ENCODE results near the gene NKX3-2.

The NKX3-2 gene

GRCh38 chr4:13584481-13584880, 40.2 kb upstream of the NKX3-2 start:
- no peak overlapping the region for H2BK120ac ChIP-seq (ENCODE audit: insufficient read depth, low read length, poor library complexity)
- no CpG with 5 or more reads among the region's 5 CpGs for WGBS (ENCODE audit: extremely low coverage, insufficient coverage, insufficient read length)

GRCh38 chr4:13580036-13580435, 35.7 kb upstream of the NKX3-2 start:
- no peak overlapping the region for H3K14ac ChIP-seq (ENCODE audit: low read length)

More at GRCh38 chr4:13584481-13584880, 40.2 kb upstream of the NKX3-2 start:
- H3K79me1 ChIP-seq (ENCODE audit: low read length), result no peaks in the 10 kb centered on the region
- H2AK5ac ChIP-seq (ENCODE audit: low read length), result no peak overlapping the region
- H3K9me3 ChIP-seq (ENCODE audit: insufficient read depth, low read depth, low read length), result no peaks in the 10 kb centered on the region
- H3K4me1 ChIP-seq (ENCODE audit: control insufficient read depth in 1 of 2, insufficient read depth in 2 of 2, low read length in 2 of 2), result no peaks in the 10 kb centered on the region
- no peak overlapping the region for H4K8ac ChIP-seq (ENCODE audit: low read depth, low read length)
- no peak overlapping the region for H4K12ac ChIP-seq (ENCODE audit: low read depth, low read length)
- no peak overlapping the region for H2AFZ ChIP-seq (ENCODE audit: insufficient read depth, low read length, poor library complexity)
- no peak overlapping the region for H2BK12ac ChIP-seq (ENCODE audit: low read length)
- H3K27me3 ChIP-seq (ENCODE audit: insufficient read depth, low read length), result no peaks in the 10 kb centered on the region
- H3K14ac ChIP-seq (ENCODE audit: low read length), result no peak overlapping the region
- no peak overlapping the region for H3K18ac ChIP-seq (ENCODE audit: low read length)
- H3K4me2 ChIP-seq (ENCODE audit: low read length), result no peak overlapping the region
- no peak overlapping the region for H3K4ac ChIP-seq (ENCODE audit: low read depth, low read length)
- no peak for DNase-seq
- H3K79me2 ChIP-seq (ENCODE audit: control insufficient read depth, insufficient read depth, low read length, poor library complexity), result no peaks in the 10 kb centered on the region
- H3K27ac ChIP-seq (ENCODE audit: low read depth, low read length), result no peak overlapping the region
- H3K36me3 ChIP-seq (ENCODE audit: control insufficient read depth in 1 of 2, insufficient read depth in 2 of 2, low read length in 2 of 2), result peaks cover 11 to 27% of the 10 kb centered on the region in 2 experiments
- H3K4me3 ChIP-seq (ENCODE audit: low read depth, low read length), result no peak overlapping the region
- no peak overlapping the region for H2BK5ac ChIP-seq (ENCODE audit: low read depth, low read length, poor library complexity)
- H3K23ac ChIP-seq (ENCODE audit: low read length), result no peak overlapping the region
- no peak overlapping the region for H3K9ac ChIP-seq (ENCODE audit: low read length)
- no peak overlapping the region for H4K91ac ChIP-seq (ENCODE audit: low read depth, low read length)

GRCh38 chr4:13577660-13578059, 33.4 kb upstream of the NKX3-2 start:
- Histone ChIP-seq H2AFZ (ENCODE audit: insufficient read depth, low read length, poor library complexity) (no peak overlapping the region), H4K91ac (ENCODE audit: low read depth, low read length) (no peak overlapping the region), H3K79me1 (ENCODE audit: low read length) (no peaks in the 10 kb centered on the region), H3K9ac (ENCODE audit: low read length) (no peak overlapping the region), H2AK5ac (ENCODE audit: low read length) (no peak overlapping the region), H3K4me1 (ENCODE audit: control insufficient read depth in 1 of 2, insufficient read depth in 2 of 2, low read length in 2 of 2) (no peaks in the 10 kb centered on the region), H4K12ac (ENCODE audit: low read depth, low read length) (no peak overlapping the region), H2BK120ac (ENCODE audit: insufficient read depth, low read length, poor library complexity) (no peak overlapping the region), H3K79me2 (ENCODE audit: control insufficient read depth, insufficient read depth, low read length, poor library complexity) (no peaks in the 10 kb centered on the region), H3K23ac (ENCODE audit: low read length) (no peak overlapping the region), H3K4ac (ENCODE audit: low read depth, low read length) (no peak overlapping the region), H2BK5ac (ENCODE audit: low read depth, low read length, poor library complexity) (no peak overlapping the region), H2BK12ac (ENCODE audit: low read length) (no peak overlapping the region), H3K27me3 (ENCODE audit: insufficient read depth, low read length) (no peaks in the 10 kb centered on the region), H3K27ac (ENCODE audit: low read depth, low read length) (no peak overlapping the region), H3K4me2 (ENCODE audit: low read length) (no peak overlapping the region), H3K4me3 (ENCODE audit: low read depth, low read length) (no peak overlapping the region), H3K36me3 (ENCODE audit: control insufficient read depth in 1 of 2, insufficient read depth in 2 of 2, low read length in 2 of 2) (peaks cover 16 to 37% of the 10 kb centered on the region in 2 experiments), H3K14ac (ENCODE audit: low read length) (no peak overlapping the region), H4K8ac (ENCODE audit: low read depth, low read length) (no peak overlapping the region), H3K18ac (ENCODE audit: low read length) (no peak overlapping the region), H3K9me3 (ENCODE audit: insufficient read depth, low read depth, low read length) (no peaks in the 10 kb centered on the region)
- no peak for DNase-seq
- no CpG with 5 or more reads among the region's 3 CpGs for WGBS (ENCODE audit: extremely low coverage, insufficient coverage, insufficient read length)

More at GRCh38 chr4:13580036-13580435, 35.7 kb upstream of the NKX3-2 start:
- Histone ChIP-seq H3K27ac (ENCODE audit: low read depth, low read length) (no peak overlapping the region), H2BK5ac (ENCODE audit: low read depth, low read length, poor library complexity) (no peak overlapping the region), H2BK12ac (ENCODE audit: low read length) (no peak overlapping the region), H4K8ac (ENCODE audit: low read depth, low read length) (no peak overlapping the region), H2AK5ac (ENCODE audit: low read length) (no peak overlapping the region), H3K4me3 (ENCODE audit: low read depth, low read length) (no peak overlapping the region), H3K36me3 (ENCODE audit: control insufficient read depth in 1 of 2, insufficient read depth in 2 of 2, low read length in 2 of 2) (peaks cover 16 to 32% of the 10 kb centered on the region in 2 experiments), H4K91ac (ENCODE audit: low read depth, low read length) (no peak overlapping the region), H3K23ac (ENCODE audit: low read length) (no peak overlapping the region), H3K4ac (ENCODE audit: low read depth, low read length) (no peak overlapping the region), H3K9ac (ENCODE audit: low read length) (no peak overlapping the region), H3K79me2 (ENCODE audit: control insufficient read depth, insufficient read depth, low read length, poor library complexity) (no peaks in the 10 kb centered on the region), H4K12ac (ENCODE audit: low read depth, low read length) (no peak overlapping the region), H3K27me3 (ENCODE audit: insufficient read depth, low read length) (no peaks in the 10 kb centered on the region), H3K18ac (ENCODE audit: low read length) (no peak overlapping the region), H2AFZ (ENCODE audit: insufficient read depth, low read length, poor library complexity) (no peak overlapping the region), H3K4me2 (ENCODE audit: low read length) (no peak overlapping the region), H2BK120ac (ENCODE audit: insufficient read depth, low read length, poor library complexity) (no peak overlapping the region), H3K9me3 (ENCODE audit: insufficient read depth, low read depth, low read length) (no peaks in the 10 kb centered on the region), H3K4me1 (ENCODE audit: control insufficient read depth in 1 of 2, insufficient read depth in 2 of 2, low read length in 2 of 2) (no peaks in the 10 kb centered on the region), H3K79me1 (ENCODE audit: low read length) (no peaks in the 10 kb centered on the region)
- no peak for DNase-seq
- WGBS (ENCODE audit: extremely low coverage, insufficient coverage, insufficient read length), result no CpG with 5 or more reads among the region's 2 CpGs

- no peak overlapping the region for H4K8ac ChIP-seq (ENCODE audit: low read depth, low read length)
- no peak overlapping the region for H4K12ac ChIP-seq (ENCODE audit: low read depth, low read length)
- no peak overlapping the region for H3K4ac ChIP-seq (ENCODE audit: low read depth, low read length)
- H3K9ac ChIP-seq (ENCODE audit: low read length), result no peak overlapping the region
- H3K4me2 ChIP-seq (ENCODE audit: low read length), result no peak overlapping the region
- H3K4me3 ChIP-seq (ENCODE audit: low read depth, low read length), result no peak overlapping the region
- H3K79me2 ChIP-seq (ENCODE audit: control insufficient read depth, insufficient read depth, low read length, poor library complexity), result no peaks in the 10 kb centered on the region
- H2AK5ac ChIP-seq (ENCODE audit: low read length), result no peak overlapping the region
- no peaks in the 10 kb centered on the region for H3K9me3 ChIP-seq (ENCODE audit: insufficient read depth, low read depth, low read length)
- H3K79me1 ChIP-seq (ENCODE audit: low read length), result no peaks in the 10 kb centered on the region
- H3K27ac ChIP-seq (ENCODE audit: low read depth, low read length), result no peak overlapping the region
- no peak overlapping the region for H2BK120ac ChIP-seq (ENCODE audit: insufficient read depth, low read length, poor library complexity)
- no peak overlapping the region for H2BK5ac ChIP-seq (ENCODE audit: low read depth, low read length, poor library complexity)
- no peak overlapping the region for H3K18ac ChIP-seq (ENCODE audit: low read length)
- H3K23ac ChIP-seq (ENCODE audit: low read length), result no peak overlapping the region
- no peak overlapping the region for H2AFZ ChIP-seq (ENCODE audit: insufficient read depth, low read length, poor library complexity)
- H3K27me3 ChIP-seq (ENCODE audit: insufficient read depth, low read length), result no peaks in the 10 kb centered on the region
- H4K91ac ChIP-seq (ENCODE audit: low read depth, low read length), result no peak overlapping the region
- DNase-seq, result no peak
- peaks cover 18 to 36% of the 10 kb centered on the region in 2 experiments for H3K36me3 ChIP-seq (ENCODE audit: control insufficient read depth in 1 of 2, insufficient read depth in 2 of 2, low read length in 2 of 2)
- no peak overlapping the region for H3K14ac ChIP-seq (ENCODE audit: low read length)
- no CpG with 5 or more reads among the region's 2 CpGs for WGBS (ENCODE audit: extremely low coverage, insufficient coverage, insufficient read length)
- H2BK12ac ChIP-seq (ENCODE audit: low read length), result no peak overlapping the region
- H3K4me1 ChIP-seq (ENCODE audit: control insufficient read depth in 1 of 2, insufficient read depth in 2 of 2, low read length in 2 of 2), result peaks cover 0 to 2% of the 10 kb centered on the region in 2 experiments
Observed at GRCh38 chr4:13570916-13571315, 26.6 kb upstream of the NKX3-2 start.

Measured in trophoblast cell (in vitro differentiated cells and primary cell).